AG04450 (cell line): ENCODE data around the gene SAP130. TPM values are rescaled to one million over a fixed set of nuclear protein-coding genes. Genes with fewer than 3 reads are reported as not detected.

ENCODE experiments used
- CTCF ChIA-PET: fragments of 300-600, 350-600 bp; formaldehyde crosslinking; extraction: SDS; loops from one replicate; lab custom pipeline; 2022; ENCODE audit warnings: antibody characterized with exemption, inconsistent platforms; lab: Charles Lee
- POLR2A ChIA-PET: fragments of 350-600 bp; formaldehyde crosslinking; extraction: SDS; loops from one replicate; lab custom pipeline; 2021; ENCODE audit warnings: antibody characterized with exemption, inconsistent platforms; lab: Yijun Ruan, JAX
- DNase-seq: peaks from one replicate; pipeline ENCODE4 v3.0.0-alpha.2; 2011; ENCODE audit warnings: low read depth, low spot score
- H3K27ac ChIP-seq: one replicate; pipeline ENCODE4 v1.5.1; 2012; ENCODE audit warnings: low read depth, low read length, control low read depth
- H3K27me3 ChIP-seq: one replicate; pipeline ENCODE4 v1.6.0; 2012; ENCODE audit warnings: low read length; ENCODE audit not compliant: control insufficient read depth, insufficient read depth
- H3K4me3 ChIP-seq: 2 replicates; pipeline ENCODE4 v1.5.1; 2011; ENCODE audit warnings: mild to moderate bottlenecking, low read depth, low read length, control low read depth
- H3K9me3 ChIP-seq: 2 replicates; pipeline ENCODE4 v1.5.1; 2012; ENCODE audit warnings: low read length; ENCODE audit not compliant: control insufficient read depth, insufficient read depth
- CTCF ChIP-seq: IDR thresholded peaks from 2 replicates; pipeline ENCODE4 v1.5.1; 2011; ENCODE audit warnings: low read depth, low read length, control low read depth, inconsistent platforms
- polyA plus RNA-seq: library from polyadenylated mRNA; depleted of rRNA; stranded (reverse); fragments of >200 nt; gene quantifications from 2 replicates; pipeline ENCODE4 v1.2.3, GENCODE V29; 2011

The SAP130 gene
- polyA plus RNA-seq, 1 experiment, result 13.3 TPM

- no peak for DNase-seq
- Histone ChIP-seq H3K4me3 (no peak overlapping the region), H3K27me3 (peaks cover 2% of the 10 kb centered on the region), H3K9me3 (peaks cover 23% of the 10 kb centered on the region), H3K27ac (no peak overlapping the region)
- ChIA-PET POLR2A (no interaction called here), CTCF (no interaction called here)
- no peak for TF ChIP-seq CTCF
These were observed 10.6 kb upstream of the SAP130 start for GRCh38 chr2:128038411-128038810.

DNA sequence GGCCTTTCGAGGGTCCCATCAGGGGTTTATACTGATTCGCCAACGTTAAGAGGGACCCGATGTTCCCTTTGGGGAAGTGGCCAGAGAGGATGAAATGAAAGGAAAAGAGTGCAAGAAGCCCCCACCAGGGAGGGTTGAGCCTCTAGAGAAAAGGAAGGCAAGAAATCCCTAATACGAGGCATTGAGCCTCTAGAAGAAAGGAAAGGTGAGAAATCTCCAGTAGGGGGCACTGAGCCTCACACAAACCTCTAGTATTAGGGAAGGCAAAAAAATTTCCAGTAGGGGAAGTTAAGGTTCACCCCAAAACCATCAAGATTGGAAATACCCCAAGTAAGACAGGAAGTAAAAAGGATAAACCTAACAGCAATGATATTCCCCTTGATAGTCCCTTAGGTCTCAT lies 9.8 kb upstream of the SAP130 start:
- DNase-seq, result no peak
- no peak overlapping the region for H3K4me3 ChIP-seq
- H3K9me3 ChIP-seq, result peaks cover 16% of the 10 kb centered on the region
- H3K27me3 ChIP-seq, result peaks cover 2% of the 10 kb centered on the region
- no peak for TF ChIP-seq CTCF
- CTCF ChIA-PET, result no interaction called here
- H3K27ac ChIP-seq, result no peak overlapping the region
- POLR2A ChIA-PET, result no interaction called here

GRCh38 chr2:128036748-128037607 lies 9.1 kb upstream of the SAP130 start:
- POLR2A ChIA-PET, result no interaction called here
- no peak for TF ChIP-seq CTCF

GRCh38 chr2:128032092-128032491 lies 4.2 kb upstream of the SAP130 start:
- Histone ChIP-seq H3K4me3 (no peak overlapping the region), H3K27me3 (no peaks in the 10 kb centered on the region), H3K27ac (no peak overlapping the region), H3K9me3 (peaks cover 12% of the 10 kb centered on the region)
- ChIA-PET POLR2A (no interaction called here), CTCF (no interaction called here)
- no peak for TF ChIP-seq CTCF
- no peak for DNase-seq

More at GRCh38 chr2:128036748-128037607, 9.1 kb upstream of the SAP130 start:
- Histone ChIP-seq H3K9me3 (peaks cover 21% of the 10 kb centered on the region), H3K27ac (no peak overlapping the region), H3K4me3 (no peak overlapping the region), H3K27me3 (peaks cover 2% of the 10 kb centered on the region)
- CTCF ChIA-PET, result no interaction called here
- DNase-seq, result no peak

DNA sequence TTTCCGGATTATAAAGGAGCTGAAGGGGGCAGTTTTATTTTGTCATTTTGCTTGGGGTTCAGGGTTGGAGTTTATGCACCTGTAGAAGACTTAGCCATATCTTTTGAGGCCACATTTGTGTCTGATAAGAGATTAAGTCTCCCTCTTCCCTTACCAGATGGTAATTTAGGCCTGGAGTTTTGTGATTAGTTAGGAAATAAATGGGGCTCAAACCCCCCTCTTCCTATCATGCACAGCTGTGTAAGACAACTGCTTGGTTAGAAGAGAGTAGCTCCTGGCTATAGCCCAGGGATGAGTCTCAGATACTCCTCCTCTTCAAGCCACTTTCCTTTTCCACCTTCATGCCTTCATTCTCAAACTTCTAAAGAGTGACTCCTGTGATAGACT lies 802 bp upstream of the SAP130 start:
- Histone ChIP-seq H3K4me3 (peak overlapping the region; percentile 77), H3K27ac (no peak overlapping the region), H3K27me3 (no peaks in the 10 kb centered on the region), H3K9me3 (peaks cover 5% of the 10 kb centered on the region; the same call in 1 of the 2 replicates)
- no peak for TF ChIP-seq CTCF
- no peak for DNase-seq
- ChIA-PET POLR2A (no interaction called here), CTCF (interaction anchor here (1.0 kb wide), 1 partner anchor 36 kb away, joined by 3 read pairs; no protein-coding TSS in a partner anchor)
